Transverse colon (tissue), 4 donors: ENCODE results near the gene SELPLG. TPM values are rescaled to one million over a fixed set of nuclear protein-coding genes. Genes with fewer than 3 reads are reported as not detected.

ENCODE experiments used
- DNase-seq: peaks from one replicate; pipeline ENCODE4 v3.0.0-alpha.2; 2019
- H3K27ac ChIP-seq, 4 donors: fragments of 200-600 bp; sonication (generic); 2 replicates each; pipeline ENCODE4 v1.5.1; 2016 to 2018; ENCODE audit warnings: inconsistent platforms in 4 of 4
- H3K27me3 ChIP-seq: fragments of 200-600 bp; sonication (generic); 2 replicates; pipeline ENCODE4 v1.5.1; 2017; ENCODE audit warnings: inconsistent platforms
- H3K36me3 ChIP-seq, 4 donors: fragments of 200-600 bp; sonication (generic); 2 replicates each; pipeline ENCODE4 v1.5.1; 2017 to 2019; ENCODE audit warnings: inconsistent platforms in 4 of 4
- H3K4me1 ChIP-seq, 4 donors: fragments of 200-600 bp; sonication (generic); 2 replicates each; pipeline ENCODE4 v1.5.1; 2017 to 2020; ENCODE audit warnings: inconsistent platforms in 4 of 4
- H3K4me3 ChIP-seq, 4 donors: fragments of 200-600 bp; sonication (generic); 1 replicate in 1 of 4; 2 replicates in 3 of 4; pipeline versions ENCODE4 v1.5.1 to v1.6.1; 2017 to 2019; ENCODE audit warnings: inconsistent platforms in 4 of 4
- H3K9me3 ChIP-seq, 2 donors: fragments of 200-600 bp; sonication (generic); 2 replicates each; pipeline ENCODE4 v1.5.1; 2017 to 2019; ENCODE audit warnings: inconsistent platforms in 2 of 2
- CTCF ChIP-seq, 5 experiments: fragments of 200-600 bp in 3 of 5; fragments of 450-650 bp in 2 of 5; sonication (generic) in 3 of 5; IDR thresholded peaks; 1 replicate in 2 of 5; 2 replicates in 3 of 5; pipeline ENCODE4 v1.5.1; 2016 to 2017; ENCODE audit warnings: antibody characterized with exemption in 5 of 5, inconsistent platforms in 3 of 5, mild to moderate bottlenecking in 2 of 5, moderate library complexity in 1 of 5
- EP300 ChIP-seq: sonication (generic); formaldehyde crosslinking; IDR thresholded peaks from one replicate; pipeline ENCODE4 v1.6.1; 2017; ENCODE audit warnings: antibody characterized with exemption, low read depth
- POLR2A ChIP-seq: fragments of 450-650 bp; IDR thresholded peaks from one replicate; pipeline ENCODE4 v1.6.1; 2016; ENCODE audit warnings: antibody characterized with exemption, mild to moderate bottlenecking, moderate library complexity
- POLR2AphosphoS5 ChIP-seq, 3 donors: sonication (generic); formaldehyde crosslinking; IDR thresholded peaks; one replicate each; pipeline ENCODE4 v1.6.1; 2016; ENCODE audit warnings: antibody characterized with exemption in 3 of 3
- WGBS, 2 donors: methylation state at CpG; one replicate each; pipeline ENCODE4 v1.1.5; 2018; ENCODE audit warnings: low coverage in 1 of 2; 5-methylcytosine and 5-hydroxymethylcytosine counted together
- in situ Hi-C, 4 donors: fragments of 200-750 bp; cut with MboI; loops; one replicate each; pipeline versions ENCODE4 v1.15.0 to v1.15.1; 2017; ENCODE audit warnings: low sequenced_read_pairs in 3 of 4, low pct_ligation_motif_present in 1 of 4, low pct_unique_long_range_greater_than_20kb in 1 of 4
- intact Hi-C: fragments of 100-400 bp; cut with DNase I; formaldehyde crosslinking; loops from one replicate; pipeline ENCODE4 v1.15.1; 2023; ENCODE audit warnings: low total_unique reads
- total RNA-seq, 4 donors: library from RNA; depleted of rRNA; stranded (reverse); fragments of >200 nt; gene quantifications; one replicate each; pipeline ENCODE4 v1.1.0, GENCODE V29; 2016

SELPLG gene
- total RNA-seq, 4 donors from 2014 or later = 1.6 to 9.4 (median 3.6) TPM

GRCh38 chr12:108582509-108582908 lies 51.2 kb downstream of the SELPLG start:
- no peaks in the 10 kb centered on the region for H3K9me3 ChIP-seq
- 87% methylated on average over 8 of the region's 9 CpGs; no CpG with 5 or more reads in 1 of the 2 donors for WGBS, 2 donors
- no peak overlapping the region for H3K27ac ChIP-seq
- H3K4me1 ChIP-seq = no peaks in the 10 kb centered on the region
- intact Hi-C loops (no loop called here), in situ Hi-C loops (no loop called here)
- H3K4me3 ChIP-seq = no peak overlapping the region
- H3K36me3 ChIP-seq = no peaks in the 10 kb centered on the region
- DNase-seq = no peak
- no peak for TF ChIP-seq POLR2AphosphoS5 (IDR thresholded peaks at IDR 0.05)
- TF ChIP-seq CTCF (IDR thresholded peaks at IDR 0.05) = no peak
- no peak for TF ChIP-seq EP300
- TF ChIP-seq POLR2A = no peak
- no peaks in the 10 kb centered on the region for H3K27me3 ChIP-seq

GRCh38 chr12:108581311-108582227 lies 52.1 kb downstream of the SELPLG start:
- intact Hi-C loops (no loop called here), in situ Hi-C loops (no loop called here)
- Histone ChIP-seq H3K36me3 (no peaks in the 10 kb centered on the region), H3K27me3 (no peaks in the 10 kb centered on the region), H3K27ac (peak overlapping the region in 1 of 4 donors; percentile 30), H3K4me3 (no peak overlapping the region), H3K9me3 (no peaks in the 10 kb centered on the region), H3K4me1 (no peaks in the 10 kb centered on the region)
- 91 to 100% methylated on average over 1 to 30 of the region's 33 CpGs for WGBS, 2 donors
- TF ChIP-seq CTCF (IDR thresholded peaks at IDR 0.05) (no peak), POLR2AphosphoS5 (IDR thresholded peaks at IDR 0.05) (no peak), EP300 (no peak), POLR2A (no peak)
- DNase-seq = no peak

- in situ Hi-C loops = no loop called here
- H3K27ac ChIP-seq = no peak overlapping the region
- 72% methylated on average over 3 of the region's 3 CpGs; no CpG with 5 or more reads in 1 of the 2 donors for WGBS, 2 donors
Observed at GRCh38 chr12:108580531-108580930, 53.2 kb downstream of the SELPLG start.

More at GRCh38 chr12:108580531-108580930, 53.2 kb downstream of the SELPLG start:
- Histone ChIP-seq H3K9me3 (no peaks in the 10 kb centered on the region), H3K4me3 (no peak overlapping the region), H3K27me3 (no peaks in the 10 kb centered on the region), H3K4me1 (no peaks in the 10 kb centered on the region), H3K36me3 (no peaks in the 10 kb centered on the region)
- intact Hi-C loops = no loop called here
- DNase-seq = no peak
- TF ChIP-seq POLR2A = no peak
- TF ChIP-seq EP300 = no peak
- no peak for TF ChIP-seq CTCF (IDR thresholded peaks at IDR 0.05)
- no peak for TF ChIP-seq POLR2AphosphoS5 (IDR thresholded peaks at IDR 0.05)
